ENCODE data around the gene TBX4.

DNA sequence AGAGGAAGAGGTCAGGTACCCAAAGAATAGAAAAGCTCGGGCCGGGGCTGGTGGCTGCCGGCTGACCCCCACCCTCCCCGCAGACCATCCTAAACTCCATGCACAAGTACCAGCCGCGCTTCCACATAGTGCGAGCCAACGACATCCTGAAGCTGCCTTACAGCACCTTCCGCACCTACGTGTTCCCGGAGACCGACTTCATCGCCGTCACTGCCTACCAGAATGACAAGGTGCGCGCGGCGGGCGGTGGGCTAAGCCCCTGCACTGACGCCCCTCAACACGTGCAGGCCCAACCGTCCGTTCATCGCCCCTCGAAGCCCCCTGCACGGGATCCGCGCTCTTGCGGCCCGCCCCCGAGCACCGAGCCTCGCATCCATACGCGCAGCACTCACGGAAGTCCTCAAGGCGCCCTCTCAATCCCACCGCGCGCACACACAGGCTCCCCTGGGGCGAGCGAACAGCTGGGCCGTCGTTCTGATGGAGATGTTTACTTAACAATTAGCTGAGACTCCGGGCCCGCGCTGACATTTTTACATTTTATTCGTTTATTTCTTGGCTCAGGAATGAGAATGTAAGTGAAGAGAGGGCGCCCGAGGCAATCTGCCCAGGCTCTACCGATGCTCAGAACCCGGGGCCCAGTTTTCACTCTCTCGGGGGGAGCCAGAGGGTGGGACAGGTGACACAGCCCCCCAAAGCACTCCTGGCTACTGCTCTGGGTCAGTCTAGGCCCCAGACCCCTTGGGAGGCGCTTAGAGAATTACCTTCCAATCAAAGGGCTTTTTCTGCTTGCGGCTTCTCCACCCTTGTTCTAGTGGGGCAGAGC, 49.0 kb upstream of the TBX4 start:
- TF ChIP-seq, protein P1, sequence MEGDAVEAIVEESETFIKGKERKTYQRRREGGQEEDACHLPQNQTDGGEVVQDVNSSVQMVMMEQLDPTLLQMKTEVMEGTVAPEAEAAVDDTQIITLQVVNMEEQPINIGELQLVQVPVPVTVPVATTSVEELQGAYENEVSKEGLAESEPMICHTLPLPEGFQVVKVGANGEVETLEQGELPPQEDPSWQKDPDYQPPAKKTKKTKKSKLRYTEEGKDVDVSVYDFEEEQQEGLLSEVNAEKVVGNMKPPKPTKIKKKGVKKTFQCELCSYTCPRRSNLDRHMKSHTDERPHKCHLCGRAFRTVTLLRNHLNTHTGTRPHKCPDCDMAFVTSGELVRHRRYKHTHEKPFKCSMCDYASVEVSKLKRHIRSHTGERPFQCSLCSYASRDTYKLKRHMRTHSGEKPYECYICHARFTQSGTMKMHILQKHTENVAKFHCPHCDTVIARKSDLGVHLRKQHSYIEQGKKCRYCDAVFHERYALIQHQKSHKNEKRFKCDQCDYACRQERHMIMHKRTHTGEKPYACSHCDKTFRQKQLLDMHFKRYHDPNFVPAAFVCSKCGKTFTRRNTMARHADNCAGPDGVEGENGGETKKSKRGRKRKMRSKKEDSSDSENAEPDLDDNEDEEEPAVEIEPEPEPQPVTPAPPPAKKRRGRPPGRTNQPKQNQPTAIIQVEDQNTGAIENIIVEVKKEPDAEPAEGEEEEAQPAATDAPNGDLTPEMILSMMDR (IDR thresholded peaks at IDR 0.05) = no peak
- TF ChIP-seq POLR2A (IDR thresholded peaks at IDR 0.05) (no peak), POLR2AphosphoS5 (IDR thresholded peaks at IDR 0.05) (peak in 2 of 3 donors; percentile 46 to 54), EP300 (IDR thresholded peaks at IDR 0.05; ENCODE audit: low read depth) (no peak)

All from transverse colon (tissue), 4 donors.